BLaER1 treated with 17β-estradiol and CSF1 and Interleukin-3, amounts not matched to agents 10 nM and 100 nM (cell line): ENCODE measurements around the gene SLC24A3.

Experiments used
- H3K27ac ChIP-seq, 11 experiments: shearing (Covaris generic); formaldehyde crosslinking; 2 replicates each; pipeline ENCODE4 v1.8.1; 2022
- H3K27me3 ChIP-seq, 11 experiments: shearing (Covaris generic); formaldehyde crosslinking; 2 replicates each; pipeline ENCODE4 v1.8.1; 2022
- H3K36me3 ChIP-seq, 11 experiments: shearing (Covaris generic); formaldehyde crosslinking; 2 replicates each; pipeline ENCODE4 v1.8.1; 2022
- H3K4me1 ChIP-seq, 10 experiments: shearing (Covaris generic); formaldehyde crosslinking; 2 replicates each; pipeline ENCODE4 v1.8.1; 2022
- H3K4me2 ChIP-seq, 11 experiments: shearing (Covaris generic); formaldehyde crosslinking; 2 replicates each; pipeline ENCODE4 v1.8.1; 2022
- H3K4me3 ChIP-seq, 10 experiments: shearing (Covaris generic); formaldehyde crosslinking; 2 replicates each; pipeline ENCODE4 v1.8.1; 2022
- H3K9ac ChIP-seq, 11 experiments: shearing (Covaris generic); formaldehyde crosslinking; 2 replicates each; pipeline ENCODE4 v1.8.1; 2022
- H3K9me3 ChIP-seq, 11 experiments: shearing (Covaris generic); formaldehyde crosslinking; replicated peaks in 1 of 11; 2 replicates each; pipeline ENCODE4 v1.8.1; 2022
- H4K20me1 ChIP-seq, 11 experiments: shearing (Covaris generic); formaldehyde crosslinking; 2 replicates each; pipeline ENCODE4 v1.8.1; 2022
- Cebpa-rat ChIP-seq, 11 experiments: shearing (Covaris generic); IDR thresholded peaks; 2 replicates each; pipeline ENCODE4 v1.8.1; 2022

The SLC24A3 gene

DNA sequence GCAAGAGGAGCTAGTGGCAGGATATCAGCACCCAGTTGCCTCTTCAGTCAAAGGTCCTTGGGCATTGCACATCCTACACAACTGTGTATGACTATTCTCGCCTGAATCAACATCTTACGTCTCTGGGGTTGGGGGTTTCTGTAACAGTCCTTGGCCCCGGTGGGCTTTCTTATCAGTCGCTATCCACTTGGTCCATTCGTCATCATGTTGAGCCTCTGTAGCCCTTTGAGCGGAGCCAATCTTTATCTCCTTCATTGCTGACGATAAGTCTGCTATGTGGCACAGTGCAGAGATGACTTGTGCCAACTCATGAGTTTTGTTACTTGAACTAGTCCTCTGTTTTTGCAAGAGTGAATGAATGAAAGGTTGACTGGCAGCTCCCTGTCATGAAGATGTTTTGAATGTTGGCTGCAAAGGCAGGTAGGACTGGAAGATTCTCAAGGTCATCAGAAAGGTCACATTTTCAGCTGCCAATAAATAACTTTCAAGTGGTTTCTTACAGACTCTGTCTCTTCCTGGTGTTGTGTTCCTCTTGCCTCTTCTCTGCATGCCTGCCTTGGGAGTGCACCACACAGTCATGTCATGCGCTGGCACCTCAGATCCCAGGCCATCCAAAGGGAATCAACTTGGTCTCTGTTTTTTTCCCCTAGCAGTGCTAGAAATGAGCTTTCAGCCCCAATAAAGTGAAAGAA, 238.9 kb downstream of the SLC24A3 start:
- H3K4me1 ChIP-seq: peaks cover 3 to 30% (median 26%) of the 10 kb centered on the region in 10 experiments; a peak in 17 of 20 replicates
- H4K20me1 ChIP-seq: no peaks in the 10 kb centered on the region
- no peak for TF ChIP-seq Cebpa-rat (IDR thresholded peaks at IDR 0.05)
- no peaks in the 10 kb centered on the region for H3K27me3 ChIP-seq
- H3K9me3 ChIP-seq: no peaks in the 10 kb centered on the region; a peak in 2 of 22 replicates
- no peaks in the 10 kb centered on the region for H3K36me3 ChIP-seq
- H3K4me3 ChIP-seq: no peak overlapping the region
- H3K27ac ChIP-seq: no peak overlapping the region
- no peak overlapping the region for H3K9ac ChIP-seq
- peak overlapping the region; percentile 46 to 69 (median 62) for H3K4me2 ChIP-seq

DNA sequence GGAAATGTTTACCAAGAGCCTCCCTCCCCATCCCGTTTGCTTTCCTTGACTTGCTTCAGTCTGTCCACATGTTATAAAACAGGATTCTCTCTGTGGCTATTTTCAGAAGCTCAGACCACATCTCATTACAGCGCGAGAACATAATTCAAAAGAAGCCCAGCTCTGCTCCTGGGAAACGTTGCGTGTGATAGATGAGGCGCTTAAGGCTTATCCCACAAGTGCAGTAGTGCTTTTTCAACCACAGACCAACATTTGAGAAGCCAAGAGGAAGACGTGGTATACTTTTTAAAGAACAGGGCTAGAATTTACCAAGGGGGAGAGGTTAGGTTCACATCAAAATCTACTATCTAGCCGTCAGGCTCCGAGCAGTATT, 239.5 kb downstream of the SLC24A3 start:
- Histone ChIP-seq H3K4me2 (peak overlapping the region; percentile 46 to 69 (median 62)), H3K36me3 (no peaks in the 10 kb centered on the region), H3K9ac (no peak overlapping the region), H3K27ac (no peak overlapping the region), H3K27me3 (no peaks in the 10 kb centered on the region), H4K20me1 (no peaks in the 10 kb centered on the region), H3K9me3 (no peaks in the 10 kb centered on the region; a peak in 1 of 22 replicates), H3K4me3 (no peak overlapping the region), H3K4me1 (peaks cover 8 to 36% (median 31%) of the 10 kb centered on the region in 10 experiments; a peak in 18 of 20 replicates)
- TF ChIP-seq Cebpa-rat (IDR thresholded peaks at IDR 0.05): no peak

DNA sequence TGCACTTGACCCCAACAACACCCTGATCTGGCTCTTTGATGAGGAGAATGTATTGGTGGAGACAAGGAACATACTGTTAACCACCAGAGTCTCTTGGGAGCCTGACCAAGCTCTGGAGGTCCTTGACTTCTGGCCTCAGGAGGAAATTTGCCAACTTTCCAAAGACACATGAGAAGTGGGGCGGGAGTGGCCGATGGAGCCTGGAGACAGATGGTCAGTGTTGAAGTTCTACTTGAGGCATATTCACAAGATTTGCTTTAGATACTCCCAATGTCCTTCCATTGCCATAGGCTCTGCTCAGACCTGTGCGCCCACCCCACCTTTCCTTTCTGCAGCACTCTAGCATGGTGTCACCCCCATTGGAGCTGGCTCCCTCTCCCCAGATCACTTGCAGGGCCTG, 241.0 kb downstream of the SLC24A3 start:
- H3K4me1 ChIP-seq: peaks cover 9 to 47% (median 35%) of the 10 kb centered on the region in 10 experiments; a peak in 19 of 20 replicates
- no peak overlapping the region for H3K9ac ChIP-seq
- H3K9me3 ChIP-seq: no peaks in the 10 kb centered on the region; a peak in 1 of 22 replicates
- TF ChIP-seq Cebpa-rat (IDR thresholded peaks at IDR 0.05): no peak
- H3K27me3 ChIP-seq: no peaks in the 10 kb centered on the region
- no peaks in the 10 kb centered on the region for H3K36me3 ChIP-seq
- no peak overlapping the region for H3K27ac ChIP-seq
- peak overlapping the region in 7 of 11 experiments; percentile 20 to 69 (median 54); a peak in 13 of 22 replicates for H3K4me2 ChIP-seq
- no peak overlapping the region for H3K4me3 ChIP-seq
- no peaks in the 10 kb centered on the region for H4K20me1 ChIP-seq

DNA sequence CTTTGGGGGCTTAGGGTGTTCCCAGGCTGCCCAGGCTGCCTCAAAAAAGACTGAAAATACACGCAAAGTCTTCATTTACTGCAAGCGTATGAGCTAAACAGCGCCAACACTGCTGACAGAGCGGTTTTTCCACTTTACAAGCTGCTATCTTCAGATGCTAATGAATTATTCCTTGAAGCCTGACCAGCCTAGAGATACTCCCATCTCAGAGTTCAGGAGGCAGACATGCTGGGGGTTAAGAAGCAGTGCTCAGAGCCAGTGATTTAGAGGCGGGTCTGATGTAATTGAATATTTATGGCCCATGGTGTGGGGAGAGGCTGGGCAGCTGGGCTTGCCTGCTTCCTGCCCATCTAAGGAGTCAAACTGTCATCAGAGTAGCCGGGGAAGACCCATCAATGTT, 241.4 kb downstream of the SLC24A3 start:
- Histone ChIP-seq H3K36me3 (no peaks in the 10 kb centered on the region), H3K4me3 (no peak overlapping the region), H3K9me3 (no peaks in the 10 kb centered on the region; a peak in 1 of 22 replicates), H3K4me1 (peaks cover 9 to 48% (median 35%) of the 10 kb centered on the region in 10 experiments; a peak in 19 of 20 replicates), H3K27ac (no peak overlapping the region), H3K9ac (no peak overlapping the region), H4K20me1 (no peaks in the 10 kb centered on the region), H3K4me2 (peak overlapping the region in 1 of 11 experiments; percentile 36; a peak in 3 of 22 replicates), H3K27me3 (no peaks in the 10 kb centered on the region)
- no peak for TF ChIP-seq Cebpa-rat (IDR thresholded peaks at IDR 0.05)

DNA sequence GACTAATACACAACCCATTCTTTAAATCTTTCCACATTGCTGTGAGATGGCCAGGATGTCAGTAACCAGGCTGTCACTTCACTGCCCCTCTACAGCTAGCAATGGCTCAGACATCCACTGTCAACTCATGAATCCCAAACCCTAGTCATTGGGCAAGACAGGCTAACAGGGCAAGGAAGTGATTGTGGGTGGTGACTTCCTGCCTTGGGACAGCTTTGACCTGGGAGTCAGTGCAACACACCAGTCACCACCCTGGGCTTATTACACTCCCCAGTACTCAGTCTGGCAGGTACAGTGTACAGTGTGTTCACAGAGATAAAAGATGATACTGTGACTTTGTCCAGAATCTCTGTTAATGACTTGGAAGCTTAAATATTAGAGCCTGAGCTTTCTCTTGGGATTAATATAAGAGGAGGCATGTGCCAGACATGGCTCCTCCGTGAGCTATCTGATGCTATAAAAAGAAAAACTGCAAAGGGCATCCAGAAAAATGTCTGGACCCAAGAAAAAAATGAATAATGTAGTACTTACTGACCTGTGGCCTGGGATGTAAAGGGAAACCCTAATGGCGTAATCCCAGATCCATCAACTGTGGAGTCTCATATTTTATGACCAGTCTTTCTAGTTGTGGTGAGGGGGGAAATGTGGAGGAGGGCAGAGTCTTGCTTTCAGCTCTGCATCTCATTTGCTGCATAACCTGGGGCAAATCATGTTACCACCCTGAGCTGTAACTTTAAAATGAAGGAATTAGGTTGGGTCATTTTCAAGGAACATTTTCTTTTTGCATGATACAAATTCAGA, 244.4 kb downstream of the SLC24A3 start:
- H3K36me3 ChIP-seq: no peaks in the 10 kb centered on the region
- no peaks in the 10 kb centered on the region for H4K20me1 ChIP-seq
- peak overlapping the region; percentile 11 to 65 (median 51); a peak in 21 of 22 replicates for H3K4me2 ChIP-seq
- no peak overlapping the region for H3K4me3 ChIP-seq
- no peaks in the 10 kb centered on the region for H3K9me3 ChIP-seq
- no peaks in the 10 kb centered on the region for H3K27me3 ChIP-seq
- no peak overlapping the region for H3K9ac ChIP-seq
- no peak for TF ChIP-seq Cebpa-rat (IDR thresholded peaks at IDR 0.05)
- peaks cover 9 to 40% (median 29%) of the 10 kb centered on the region in 10 experiments; a peak in 19 of 20 replicates for H3K4me1 ChIP-seq
- no peak overlapping the region for H3K27ac ChIP-seq

DNA sequence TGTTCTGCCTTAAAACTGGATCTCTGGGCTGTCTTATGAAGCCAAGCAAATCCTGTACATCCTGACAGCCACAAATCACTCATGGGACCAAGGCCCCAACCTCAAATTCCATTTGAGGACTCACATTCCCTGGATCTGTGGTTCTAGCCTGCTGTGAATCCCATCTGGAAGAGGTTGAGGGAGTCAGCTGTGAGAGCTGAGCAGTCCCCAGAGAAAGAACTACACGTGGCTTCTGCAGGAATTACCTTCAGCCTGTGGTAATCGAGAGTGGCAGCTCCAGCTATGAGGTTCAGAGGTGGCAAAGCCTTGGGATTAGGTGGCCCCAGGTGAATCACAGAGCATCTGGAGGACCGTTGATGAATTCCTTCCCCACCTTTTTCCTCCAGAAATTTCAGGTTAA, 245.2 kb downstream of the SLC24A3 start:
- no peaks in the 10 kb centered on the region for H3K36me3 ChIP-seq
- no peaks in the 10 kb centered on the region for H3K27me3 ChIP-seq
- no peaks in the 10 kb centered on the region for H4K20me1 ChIP-seq
- no peak for TF ChIP-seq Cebpa-rat (IDR thresholded peaks at IDR 0.05)
- H3K9me3 ChIP-seq: no peaks in the 10 kb centered on the region
- H3K27ac ChIP-seq: no peak overlapping the region
- no peak overlapping the region for H3K9ac ChIP-seq
- H3K4me1 ChIP-seq: peaks cover 9 to 32% (median 21%) of the 10 kb centered on the region in 10 experiments; a peak in 19 of 20 replicates
- H3K4me2 ChIP-seq: peak overlapping the region in 5 of 11 experiments; percentile 1 to 33 (median 14); a peak in 5 of 22 replicates
- no peak overlapping the region for H3K4me3 ChIP-seq

DNA sequence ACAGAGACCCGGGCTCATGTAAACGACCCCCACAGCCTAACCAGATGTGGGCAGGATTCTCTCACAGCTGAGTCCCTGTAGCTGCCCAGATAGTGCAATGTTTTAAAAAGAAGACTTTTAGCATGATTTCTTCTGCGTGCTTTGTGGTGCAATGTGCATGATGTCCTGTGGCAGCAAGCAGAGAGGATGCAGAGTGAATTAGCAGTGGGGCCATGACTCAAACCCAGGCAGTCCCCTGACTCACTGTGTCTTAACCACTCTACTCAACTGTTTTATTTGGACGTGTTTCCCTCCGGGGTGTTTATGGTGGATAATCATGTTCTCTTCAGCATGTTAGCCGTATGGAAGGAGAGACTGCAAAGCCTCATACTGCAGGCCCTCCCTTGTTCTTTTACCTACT, 247.9 kb downstream of the SLC24A3 start:
- Histone ChIP-seq H3K27ac (no peak overlapping the region), H3K9me3 (no peaks in the 10 kb centered on the region), H3K4me2 (no peak overlapping the region), H3K9ac (no peak overlapping the region), H3K27me3 (no peaks in the 10 kb centered on the region), H3K36me3 (no peaks in the 10 kb centered on the region), H3K4me1 (peaks cover 8 to 21% (median 13%) of the 10 kb centered on the region in 10 experiments; a peak in 18 of 20 replicates), H3K4me3 (no peak overlapping the region), H4K20me1 (no peaks in the 10 kb centered on the region)
- TF ChIP-seq Cebpa-rat (IDR thresholded peaks at IDR 0.05): no peak

DNA sequence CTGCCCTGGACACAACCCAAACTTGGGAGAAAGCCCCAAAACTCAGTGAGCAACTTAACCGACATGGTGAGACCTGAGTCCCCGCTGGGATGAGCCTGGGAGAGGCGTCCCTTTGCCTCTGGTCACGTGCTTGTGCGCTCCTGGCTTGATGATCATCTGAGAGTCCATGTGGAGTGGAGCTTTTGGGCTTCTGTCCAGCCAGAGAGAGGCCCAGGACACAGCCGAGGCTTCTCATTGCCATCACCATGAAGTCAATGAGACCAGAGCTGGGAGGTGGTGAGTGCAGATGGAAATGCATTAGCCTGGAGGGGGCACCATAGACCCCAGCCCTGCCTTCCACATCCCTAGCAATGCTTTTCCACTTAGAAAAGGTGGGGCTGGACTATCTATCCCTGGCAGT, 250.0 kb downstream of the SLC24A3 start:
- Histone ChIP-seq H3K27ac (no peak overlapping the region), H3K9me3 (no peaks in the 10 kb centered on the region), H3K4me1 (peaks cover 0 to 10% (median 2%) of the 10 kb centered on the region in 10 experiments; a peak in 8 of 20 replicates), H3K4me2 (no peak overlapping the region), H3K4me3 (no peak overlapping the region), H4K20me1 (no peaks in the 10 kb centered on the region), H3K36me3 (no peaks in the 10 kb centered on the region), H3K27me3 (peaks cover 0 to 12% (median 0%) of the 10 kb centered on the region in 11 experiments; a peak in 3 of 22 replicates), H3K9ac (no peak overlapping the region)
- no peak for TF ChIP-seq Cebpa-rat (IDR thresholded peaks at IDR 0.05)

DNA sequence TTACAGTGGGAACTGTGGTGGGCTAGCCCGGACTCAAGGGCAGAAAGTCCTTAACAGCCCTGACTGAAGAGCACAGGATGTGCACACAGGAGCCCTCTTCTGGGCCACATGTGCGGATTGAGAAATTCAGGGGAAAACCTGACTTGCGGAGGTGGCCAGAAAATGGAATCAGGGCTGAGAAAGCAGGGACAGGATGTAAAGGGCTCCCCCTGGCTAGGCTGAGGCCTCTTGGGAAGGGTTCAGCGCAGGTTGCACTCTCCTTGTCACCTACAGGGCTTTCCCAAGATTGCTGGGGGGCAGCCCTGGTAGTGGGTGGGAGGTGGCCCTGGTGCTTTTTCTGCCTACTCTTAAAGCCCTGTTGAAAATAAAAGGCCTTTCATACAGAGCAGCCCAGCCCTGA, 251.2 kb downstream of the SLC24A3 start:
- Histone ChIP-seq H3K9me3 (no peaks in the 10 kb centered on the region), H3K9ac (no peak overlapping the region), H3K36me3 (no peaks in the 10 kb centered on the region), H3K4me3 (no peak overlapping the region), H3K4me2 (no peak overlapping the region), H3K27me3 (peaks cover 0 to 12% (median 0%) of the 10 kb centered on the region in 11 experiments; a peak in 4 of 22 replicates), H4K20me1 (no peaks in the 10 kb centered on the region), H3K4me1 (no peaks in the 10 kb centered on the region; a peak in 1 of 20 replicates), H3K27ac (no peak overlapping the region)
- no peak for TF ChIP-seq Cebpa-rat (IDR thresholded peaks at IDR 0.05)
